Activated CD4-positive, alpha-beta T cell treated with anti-CD3 and anti-CD28 coated beads, Interleukin-2, amount 50 U/mL, for 4 hours (primary cell): ENCODE results near the gene DGKH.
A peak's percentile ranks its signal among the peaks of the same experiment; 100 is the strongest.

Source experiments
- DNase-seq, 2 experiments: peaks; one replicate each; pipeline ENCODE4 v3.0.0-alpha.2; 2020

DGKH gene

GRCh38 chr13:42048342-42048683 is at the start of gene DGKH:
Gene DGKH, plus strand, starts transcription at chr13:42048648. Its CDS starts 126 bp downstream, at chr13:42048774.
- peak in 1 of 2 experiments; percentile 3 for DNase-seq

- no peak for DNase-seq
These were observed 47.6 kb upstream of the DGKH start for GRCh38 chr13:42000846-42001245.

- DNase-seq: no peak
These were observed 46.9 kb upstream of the DGKH start for GRCh38 chr13:42001580-42001979.

- DNase-seq: no peak
These were observed 46.4 kb upstream of the DGKH start for GRCh38 chr13:42002066-42002465.

- no peak for DNase-seq
These were observed 40.6 kb upstream of the DGKH start for GRCh38 chr13:42007844-42008243.

GRCh38 chr13:42009057-42009456 is 39.4 kb upstream of the DGKH start:
- DNase-seq: no peak

- DNase-seq: no peak
These were observed 36.7 kb upstream of the DGKH start for GRCh38 chr13:42011601-42012350.

GRCh38 chr13:42014119-42014518 is 34.3 kb upstream of the DGKH start:
- DNase-seq: no peak

- DNase-seq: no peak
These were observed 31.2 kb upstream of the DGKH start for GRCh38 chr13:42017264-42017663.

- no peak for DNase-seq
These were observed 26.6 kb upstream of the DGKH start for GRCh38 chr13:42021851-42022250.

GRCh38 chr13:42022336-42022735 is 26.1 kb upstream of the DGKH start:
- DNase-seq: no peak

- no peak for DNase-seq
These were observed 25.5 kb upstream of the DGKH start for GRCh38 chr13:42022796-42023493.

GRCh38 chr13:42027286-42027685 is 21.2 kb upstream of the DGKH start:
- DNase-seq: no peak

GRCh38 chr13:42028113-42028799 is 20.2 kb upstream of the DGKH start:
- DNase-seq: no peak

GRCh38 chr13:42035905-42036521 is 12.4 kb upstream of the DGKH start:
- DNase-seq: no peak

GRCh38 chr13:42036711-42037110 is 11.7 kb upstream of the DGKH start:
- DNase-seq: no peak

GRCh38 chr13:42038661-42039456 is 9.6 kb upstream of the DGKH start:
- no peak for DNase-seq

GRCh38 chr13:42039457-42039945 is 8.9 kb upstream of the DGKH start:
- DNase-seq: no peak

GRCh38 chr13:42039946-42040729 is 8.3 kb upstream of the DGKH start:
- peak; percentile 90 to 91 for DNase-seq

- no peak for DNase-seq
These were observed 7.8 kb upstream of the DGKH start for GRCh38 chr13:42040730-42041010.

- DNase-seq: peak; percentile 21 to 27
These were observed 7.3 kb upstream of the DGKH start for GRCh38 chr13:42041011-42041683.
